Adrenal gland (tissue), 12 donors: ENCODE results near the gene IL1RAPL1. TPM values are rescaled to one million over a fixed set of nuclear protein-coding genes. Genes with fewer than 3 reads are reported as not detected.

Experiments
- DNase-seq, 7 donors: peaks; one replicate each; pipeline ENCODE4 v3.0.0-alpha.2; 2019 to 2020
- H3K27ac ChIP-seq, 5 donors: fragments of 200-600 bp; sonication (generic) in 4 of 5; 1 replicate in 3 of 5; 2 replicates in 2 of 5; pipeline versions ENCODE4 v1.5.1 to v1.8.0; 2016 to 2020; ENCODE audit warnings: mild to moderate bottlenecking in 1 of 5
- H3K27me3 ChIP-seq: fragments of 200-600 bp; 2 replicates; pipeline ENCODE4 v1.8.0; 2021
- H3K36me3 ChIP-seq, 2 donors: fragments of 200-600 bp; replicated peaks in 1 of 2; 1 replicate in 1 of 2; 2 replicates in 1 of 2; pipeline versions ENCODE4 v1.5.1 to v1.8.0; 2018 to 2022
- H3K4me1 ChIP-seq, 2 donors: fragments of 200-600 bp; replicated peaks in 1 of 2; 1 replicate in 1 of 2; 2 replicates in 1 of 2; pipeline versions ENCODE4 v1.5.1 to v1.8.0; 2018 to 2021
- H3K4me3 ChIP-seq, 4 donors: fragments of 200-600 bp; sonication (generic) in 3 of 4; one replicate each; pipeline ENCODE4 v1.5.1; 2016 to 2018
- H3K9me3 ChIP-seq, 3 donors: fragments of 200-600 bp; sonication (generic) in 1 of 3; replicated peaks in 1 of 3; 1 replicate in 2 of 3; 2 replicates in 1 of 3; pipeline versions ENCODE4 v1.5.1 to v1.8.0; 2016 to 2021
- CTCF ChIP-seq, 6 experiments: fragments of 450-650 bp in 4 of 6; fragments of 200-600 bp in 2 of 6; sonication (generic) in 1 of 6; IDR thresholded peaks; 1 replicate in 5 of 6; 2 replicates in 1 of 6; pipeline versions ENCODE4 v1.5.1 to v1.8.0; 2016 to 2021; ENCODE audit warnings: antibody characterized with exemption in 6 of 6, mild to moderate bottlenecking in 2 of 6, moderate library complexity in 1 of 6
- POLR2A ChIP-seq, 2 donors: fragments of 450-650 bp; IDR thresholded peaks; one replicate each; pipeline ENCODE4 v1.6.1; 2017; ENCODE audit warnings: antibody characterized with exemption in 2 of 2, mild to moderate bottlenecking in 2 of 2, moderate library complexity in 1 of 2
- WGBS, 4 donors: extraction: QIAGEN DNeasy Blood & Tissue Kit in 2 of 4; methylation state at CpG; one replicate each; pipeline versions ENCODE4 v1.1.5 to v1.1.7; 2013 to 2017; 5-methylcytosine and 5-hydroxymethylcytosine counted together
- intact Hi-C, 2 donors: fragments of 100-400 bp; cut with DNase I; formaldehyde crosslinking; loops; one replicate each; pipeline versions ENCODE4 v1.14.1 to v1.15.0; 2022 to 2023
- polyA plus RNA-seq, 3 donors: library from polyadenylated mRNA; stranded (reverse); fragments of 200-250 nt in 2 of 3; fragments of 350-450 nt in 1 of 3; fragmentation: Illumina TruSeq in 1 of 3; extraction: RNeasy Lipid Tissue Mini Kit (QIAGEN cat#74804) in 1 of 3; gene quantifications; one replicate each; pipeline ENCODE4 v1.2.3, GENCODE V29; 2013 to 2014
- total RNA-seq, 9 donors: library from RNA; depleted of rRNA in 4 of 9; stranded (reverse); fragments of >200 nt in 4 of 9; fragments of 120-200 nt in 1 of 9; fragmentation: NEBNext Ultra II Directional in 1 of 9; extraction: Animal tissue kit (Norgen Biotek cat#: 25700) in 1 of 9; gene quantifications; one replicate each; pipeline versions ENCODE4 v1.1.0 to v1.2.4, GENCODE V29; 2013 to 2023
- donor health status: healthy with polysubstance abuse.
- donor health status: Bipolar disorder and iron deficiency.
- donor health status: DM: yes; HTN: yes; CAD: no.
- donor health status: DM: no; HTN: no; CAD: no.
- donor health status: DM: no; HTN: no; CAD: no.
- donor health status: DM: yes; HTN: yes; CAD: no.

Gene IL1RAPL1
- total and polyA plus RNA-seq, 12 donors = 1.1 TPM; not detected in 11

DNA sequence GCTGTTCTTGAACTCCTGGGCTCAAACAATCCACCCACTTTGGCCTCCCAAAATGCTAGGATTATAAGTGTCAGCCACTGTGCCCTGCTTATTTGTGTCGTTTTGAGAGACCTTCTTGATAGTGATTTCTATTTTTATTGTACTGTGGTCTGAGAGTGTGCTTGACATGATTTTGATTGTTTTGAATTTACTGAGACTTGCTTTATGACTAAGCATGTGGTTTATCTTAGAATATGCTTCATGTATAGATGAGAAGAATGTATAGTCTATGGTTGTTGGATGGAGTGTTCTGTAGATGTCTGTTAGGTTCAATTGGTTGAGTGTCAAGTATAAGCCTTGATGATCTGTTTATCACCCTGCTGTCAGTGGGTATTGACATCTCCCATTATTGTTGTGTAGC lies 789.3 kb downstream of the IL1RAPL1 start:
- no peak for DNase-seq
- Histone ChIP-seq H3K9me3 (no peaks in the 10 kb centered on the region), H3K4me1 (no peaks in the 10 kb centered on the region), H3K36me3 (no peaks in the 10 kb centered on the region), H3K27me3 (no peaks in the 10 kb centered on the region), H3K4me3 (no peak overlapping the region), H3K27ac (no peak overlapping the region)
- intact Hi-C loops = no loop called here
- 50 to 70% (median 61%) methylated on average over 1 of the region's 1 CpG for WGBS, 4 donors
- TF ChIP-seq POLR2A (IDR thresholded peaks at IDR 0.05) = no peak
- TF ChIP-seq CTCF (IDR thresholded peaks at IDR 0.05) = no peak

DNA sequence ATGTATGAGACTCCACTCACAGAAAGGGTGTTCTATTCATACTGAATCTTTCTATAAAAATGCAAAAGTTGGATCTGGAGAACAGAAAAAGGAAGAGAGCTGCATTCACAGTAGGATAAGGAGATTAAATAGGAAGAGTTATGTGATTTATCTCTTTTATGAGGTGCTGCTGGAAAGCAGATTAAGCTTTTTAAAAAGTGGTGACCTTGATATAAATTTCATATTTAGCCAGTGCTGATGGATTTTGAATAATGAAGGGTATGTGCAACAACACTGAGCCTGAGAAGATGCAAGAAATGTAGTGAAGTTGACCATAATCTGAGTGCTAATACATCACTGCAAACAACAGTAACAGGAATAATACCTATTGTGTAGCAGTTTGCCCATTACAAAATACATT lies 795.6 kb downstream of the IL1RAPL1 start:
- intact Hi-C loops = no loop called here
- Histone ChIP-seq H3K9me3 (no peaks in the 10 kb centered on the region), H3K4me3 (no peak overlapping the region), H3K27me3 (no peaks in the 10 kb centered on the region), H3K27ac (no peak overlapping the region), H3K36me3 (no peaks in the 10 kb centered on the region), H3K4me1 (no peaks in the 10 kb centered on the region)
- no peak for TF ChIP-seq POLR2A (IDR thresholded peaks at IDR 0.05)
- no peak for TF ChIP-seq CTCF (IDR thresholded peaks at IDR 0.05)
- no peak for DNase-seq

GRCh38 chrX:29388509-29388908 lies 801.3 kb downstream of the IL1RAPL1 start:
- no peak overlapping the region for H3K27ac ChIP-seq
- H3K4me3 ChIP-seq = no peak overlapping the region
- no peaks in the 10 kb centered on the region for H3K27me3 ChIP-seq
- no peaks in the 10 kb centered on the region for H3K9me3 ChIP-seq
- H3K36me3 ChIP-seq = no peaks in the 10 kb centered on the region
- intact Hi-C loops = no loop called here
- no peak for TF ChIP-seq CTCF (IDR thresholded peaks at IDR 0.05)
- TF ChIP-seq POLR2A (IDR thresholded peaks at IDR 0.05) = no peak
- no peak for DNase-seq
- H3K4me1 ChIP-seq = no peaks in the 10 kb centered on the region
- WGBS, 4 donors = 65 to 93% (median 82%) methylated on average over 1 of the region's 1 CpG

DNA sequence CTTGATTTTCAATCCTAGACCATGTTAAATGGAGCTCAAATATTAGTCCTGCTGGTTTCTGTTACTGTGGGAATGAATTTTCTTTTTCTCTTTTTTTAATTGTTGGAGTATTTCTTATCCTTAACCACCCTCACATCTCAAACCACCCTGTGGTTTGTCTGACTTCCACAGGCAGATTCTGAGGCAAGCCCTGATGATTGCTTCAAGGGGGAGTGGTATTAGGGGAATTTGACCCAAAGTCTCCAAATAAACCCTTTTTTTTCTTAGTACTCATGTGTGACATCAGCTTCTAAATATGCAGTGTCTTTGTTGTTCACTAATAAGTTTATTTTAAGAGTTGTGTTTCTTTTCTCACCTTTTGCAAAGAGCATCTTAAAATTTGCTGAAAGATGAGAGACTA lies 810.3 kb downstream of the IL1RAPL1 start:
- intact Hi-C loops = no loop called here
- H3K27ac ChIP-seq = no peak overlapping the region
- TF ChIP-seq CTCF (IDR thresholded peaks at IDR 0.05) (no peak), POLR2A (IDR thresholded peaks at IDR 0.05) (no peak)

More for the DNA sequence above, 810.3 kb downstream of the IL1RAPL1 start:
- Histone ChIP-seq H3K9me3 (no peaks in the 10 kb centered on the region), H3K36me3 (no peaks in the 10 kb centered on the region), H3K4me3 (no peak overlapping the region), H3K27me3 (no peaks in the 10 kb centered on the region), H3K4me1 (no peaks in the 10 kb centered on the region)
- DNase-seq = no peak
